GM21723 (cell line): ENCODE results near the gene MAP3K5.
A peak's percentile ranks its signal among the peaks of the same experiment; 100 is the strongest.
"Not testable (repeated sequence)": the region's sequence is repeated elsewhere in the genome, so short reads cannot be mapped to it uniquely, and the experiment has no call there.

Source experiments
- ATAC-seq: cut with Tn5 transposase; IDR thresholded peaks from one replicate; pipeline ENCODE4 v1.9.1; 2021; ENCODE audit warnings: mild to moderate bottlenecking, moderate library complexity; ENCODE audit not compliant: unreplicated experiment

Gene MAP3K5

GRCh38 chr6:136795386-136795785, 3.1 kb upstream of the MAP3K5 start:
- no peak for ATAC-seq

- ATAC-seq, result no peak
Observed at GRCh38 chr6:136793363-136793762, 1.1 kb upstream of the MAP3K5 start.

GRCh38 chr6:136792095-136792409, 225 bp downstream of the MAP3K5 start:
- no peak for ATAC-seq

- ATAC-seq, result peak; percentile 40
Observed at GRCh38 chr6:136791296-136792094, 782 bp downstream of the MAP3K5 start.

- ATAC-seq, result no peak
Observed at GRCh38 chr6:136790411-136791295, 1.6 kb downstream of the MAP3K5 start.

GRCh38 chr6:136789440-136789839, 2.8 kb downstream of the MAP3K5 start:
- ATAC-seq, result not testable (repeated sequence)

- ATAC-seq, result no peak
Observed at GRCh38 chr6:136788069-136788902, 4.0 kb downstream of the MAP3K5 start.

GRCh38 chr6:136787726-136788068, 4.6 kb downstream of the MAP3K5 start:
- ATAC-seq, result no peak

- ATAC-seq, result no peak
Observed at GRCh38 chr6:136786658-136787057, 5.6 kb downstream of the MAP3K5 start.

GRCh38 chr6:136784910-136785746, 7.1 kb downstream of the MAP3K5 start:
- peak; percentile 43 for ATAC-seq

- no peak for ATAC-seq
Observed at GRCh38 chr6:136784271-136784664, 8.0 kb downstream of the MAP3K5 start.

- peak; percentile 59 for ATAC-seq
Observed at GRCh38 chr6:136783495-136784270, 8.6 kb downstream of the MAP3K5 start.

GRCh38 chr6:136783021-136783420, 9.3 kb downstream of the MAP3K5 start:
- no peak for ATAC-seq

- ATAC-seq, result no peak
Observed at GRCh38 chr6:136782021-136782770, 10.1 kb downstream of the MAP3K5 start.

GRCh38 chr6:136780972-136781371, 11.3 kb downstream of the MAP3K5 start:
- no peak for ATAC-seq

GRCh38 chr6:136779682-136780081, 12.6 kb downstream of the MAP3K5 start:
- no peak for ATAC-seq

- no peak for ATAC-seq
Observed at GRCh38 chr6:136777651-136778050, 14.6 kb downstream of the MAP3K5 start.

- ATAC-seq, result no peak
Observed at GRCh38 chr6:136775548-136775947, 16.7 kb downstream of the MAP3K5 start.

GRCh38 chr6:136775081-136775480, 17.2 kb downstream of the MAP3K5 start:
- no peak for ATAC-seq
